ENCODE data around the gene MLN.

GRCh38 chr6:33828764-33829731, 25.2 kb upstream of the MLN start:
- no peak for TF ChIP-seq CTCF (IDR thresholded peaks at IDR 0.05)
- no peak for TF ChIP-seq EZH2 (IDR thresholded peaks at IDR 0.05; ENCODE audit: borderline replicate concordance, insufficient read depth, low read depth, low read length, poor library complexity, severe bottlenecking)

Measured in B cell (primary cell).